ENCODE measurements around the gene TECTB.

TECTB gene

DNA sequence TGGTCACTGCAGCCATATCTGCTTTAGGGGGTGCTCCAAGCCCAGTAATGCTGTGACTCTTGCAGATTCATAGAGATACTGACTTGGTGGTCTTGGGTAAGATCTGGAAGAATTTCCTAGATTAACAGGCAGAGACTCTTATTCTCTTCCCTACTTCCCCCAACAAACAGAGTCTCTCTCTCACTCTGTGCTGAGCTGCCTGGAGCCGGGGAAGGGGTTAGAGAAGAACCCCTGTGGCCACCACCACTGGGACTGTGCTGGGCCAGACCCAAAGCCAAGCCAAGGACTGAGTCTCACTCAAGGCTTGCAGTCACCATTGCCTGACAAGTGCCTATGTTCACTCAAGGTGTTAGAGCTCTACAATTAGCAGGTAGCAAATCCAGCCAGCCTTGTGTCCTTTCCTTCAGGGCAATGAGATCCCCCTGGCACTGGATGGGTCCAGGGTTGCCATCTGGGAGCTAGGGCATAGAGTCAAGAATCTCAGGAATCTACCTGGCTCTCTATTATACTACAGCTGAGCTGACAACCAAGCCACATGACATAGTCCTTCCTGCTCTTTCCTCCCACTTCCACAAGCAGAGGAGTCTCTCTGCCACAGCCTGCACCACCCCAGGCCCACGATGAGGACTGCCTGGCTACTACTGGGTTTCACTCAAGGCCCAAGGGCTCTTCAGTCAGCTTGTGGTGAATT lies 41.4 kb upstream of the TECTB start:
- in situ Hi-C loops (cut with HindIII; ENCODE audit: low sequenced_read_pairs) = no loop called here
- DNase-seq (ENCODE audit: low read depth, low spot score) = no peak
- TF ChIP-seq, protein P1, sequence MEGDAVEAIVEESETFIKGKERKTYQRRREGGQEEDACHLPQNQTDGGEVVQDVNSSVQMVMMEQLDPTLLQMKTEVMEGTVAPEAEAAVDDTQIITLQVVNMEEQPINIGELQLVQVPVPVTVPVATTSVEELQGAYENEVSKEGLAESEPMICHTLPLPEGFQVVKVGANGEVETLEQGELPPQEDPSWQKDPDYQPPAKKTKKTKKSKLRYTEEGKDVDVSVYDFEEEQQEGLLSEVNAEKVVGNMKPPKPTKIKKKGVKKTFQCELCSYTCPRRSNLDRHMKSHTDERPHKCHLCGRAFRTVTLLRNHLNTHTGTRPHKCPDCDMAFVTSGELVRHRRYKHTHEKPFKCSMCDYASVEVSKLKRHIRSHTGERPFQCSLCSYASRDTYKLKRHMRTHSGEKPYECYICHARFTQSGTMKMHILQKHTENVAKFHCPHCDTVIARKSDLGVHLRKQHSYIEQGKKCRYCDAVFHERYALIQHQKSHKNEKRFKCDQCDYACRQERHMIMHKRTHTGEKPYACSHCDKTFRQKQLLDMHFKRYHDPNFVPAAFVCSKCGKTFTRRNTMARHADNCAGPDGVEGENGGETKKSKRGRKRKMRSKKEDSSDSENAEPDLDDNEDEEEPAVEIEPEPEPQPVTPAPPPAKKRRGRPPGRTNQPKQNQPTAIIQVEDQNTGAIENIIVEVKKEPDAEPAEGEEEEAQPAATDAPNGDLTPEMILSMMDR (IDR thresholded peaks at IDR 0.05; ENCODE audit: low read depth, low read length) = no peak
- no peak overlapping the region for H3K4me3 ChIP-seq (ENCODE audit: low read depth, low read length)

DNA sequence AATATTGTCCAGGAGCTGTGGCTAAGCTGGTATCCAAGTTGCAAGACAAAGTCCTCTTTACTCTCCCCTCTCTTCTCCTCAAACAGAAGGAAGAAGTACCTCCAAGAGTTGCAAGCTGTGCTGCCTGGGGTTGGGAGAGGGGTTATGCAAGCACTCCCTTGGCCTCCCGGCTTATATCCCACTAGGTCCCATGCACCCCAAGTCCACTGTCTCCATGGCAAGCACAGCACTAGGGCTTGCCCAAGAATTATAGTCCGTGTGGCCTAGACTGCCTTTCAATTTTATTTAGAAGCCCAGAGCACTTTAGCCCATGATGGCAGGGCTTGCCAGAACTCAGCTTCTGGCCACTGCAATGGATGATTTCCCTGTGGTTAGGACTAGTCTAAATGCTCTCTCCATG lies 40.4 kb upstream of the TECTB start:
- TF ChIP-seq, protein P1 (IDR thresholded peaks at IDR 0.05; ENCODE audit: low read depth, low read length) = no peak
- no peak overlapping the region for H3K4me3 ChIP-seq (ENCODE audit: low read depth, low read length)
- DNase-seq (ENCODE audit: low read depth, low spot score) = no peak
- in situ Hi-C loops (cut with HindIII; ENCODE audit: low sequenced_read_pairs) = no loop called here

DNA sequence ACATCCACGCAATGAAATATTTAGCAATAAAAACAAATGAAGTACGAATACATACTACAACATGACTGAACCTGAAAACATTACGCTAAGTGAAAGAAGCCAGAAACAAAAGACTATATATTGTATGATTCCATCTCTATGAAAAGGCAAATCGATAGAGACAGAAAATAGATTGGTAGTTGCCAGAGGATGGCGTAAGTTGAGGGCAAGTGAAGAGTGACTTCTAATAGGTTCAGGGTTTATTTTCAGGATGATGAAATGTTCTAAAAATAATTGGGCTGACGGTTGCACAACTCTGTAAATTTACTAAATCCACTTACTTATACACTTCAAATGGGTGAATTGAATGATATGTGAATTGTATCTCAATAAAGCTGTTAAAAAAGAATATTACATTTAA lies 39.5 kb upstream of the TECTB start:
- in situ Hi-C loops (cut with HindIII; ENCODE audit: low sequenced_read_pairs) = no loop called here
- DNase-seq (ENCODE audit: low read depth, low spot score) = no peak
- H3K4me3 ChIP-seq (ENCODE audit: low read depth, low read length) = no peak overlapping the region
- TF ChIP-seq, protein P1 (IDR thresholded peaks at IDR 0.05; ENCODE audit: low read depth, low read length) = no peak

DNA sequence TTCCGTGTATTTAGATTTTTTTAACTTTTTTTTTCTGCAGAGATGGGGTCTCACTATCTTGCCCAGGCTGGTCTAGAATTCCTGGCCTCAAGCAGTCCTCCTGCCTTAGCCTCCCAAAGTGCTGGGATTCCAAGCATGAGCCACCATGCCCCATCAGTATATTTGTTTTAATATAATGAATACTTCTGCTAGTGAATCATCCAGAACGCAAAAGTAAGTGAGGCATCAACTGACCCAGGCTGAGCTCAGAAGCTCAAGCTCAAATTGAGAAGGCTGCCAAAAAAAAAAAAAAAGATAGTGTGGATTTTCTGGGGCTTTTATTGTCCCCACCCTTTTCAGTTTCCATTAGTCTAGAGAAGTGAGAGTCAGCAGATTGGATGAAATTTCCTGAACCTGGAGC lies 39.0 kb upstream of the TECTB start:
- in situ Hi-C loops (cut with HindIII; ENCODE audit: low sequenced_read_pairs) = no loop called here
- TF ChIP-seq, protein P1 (IDR thresholded peaks at IDR 0.05; ENCODE audit: low read depth, low read length) = no peak
- no peak for DNase-seq (ENCODE audit: low read depth, low spot score)

DNA sequence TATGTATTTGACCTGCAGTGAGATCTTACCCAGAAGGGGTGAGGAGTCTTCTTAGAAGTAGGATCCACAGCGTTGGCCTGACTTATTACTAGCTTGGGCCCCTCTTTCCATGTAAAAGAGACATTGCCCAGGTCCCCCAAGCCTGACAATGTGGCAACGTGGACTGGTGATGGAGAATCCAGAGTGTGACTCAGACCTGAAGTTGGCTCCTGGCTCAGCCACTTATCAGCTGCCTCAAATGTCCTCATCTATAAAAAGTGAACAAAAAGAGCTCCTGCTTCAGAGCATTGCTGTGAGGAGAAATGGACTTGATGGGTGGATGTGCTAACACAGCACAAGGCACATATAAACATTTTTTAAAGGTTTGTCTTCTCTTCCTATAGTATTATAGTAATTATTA lies 35.4 kb upstream of the TECTB start:
- in situ Hi-C loops (cut with HindIII; ENCODE audit: low sequenced_read_pairs) = no loop called here
- no peak for DNase-seq (ENCODE audit: low read depth, low spot score)
- TF ChIP-seq, protein P1 (IDR thresholded peaks at IDR 0.05; ENCODE audit: low read depth, low read length) = no peak
- no peak overlapping the region for H3K4me3 ChIP-seq (ENCODE audit: low read depth, low read length)

More for the DNA sequence above, 39.0 kb upstream of the TECTB start:
- no peak overlapping the region for H3K4me3 ChIP-seq (ENCODE audit: low read depth, low read length)

DNA sequence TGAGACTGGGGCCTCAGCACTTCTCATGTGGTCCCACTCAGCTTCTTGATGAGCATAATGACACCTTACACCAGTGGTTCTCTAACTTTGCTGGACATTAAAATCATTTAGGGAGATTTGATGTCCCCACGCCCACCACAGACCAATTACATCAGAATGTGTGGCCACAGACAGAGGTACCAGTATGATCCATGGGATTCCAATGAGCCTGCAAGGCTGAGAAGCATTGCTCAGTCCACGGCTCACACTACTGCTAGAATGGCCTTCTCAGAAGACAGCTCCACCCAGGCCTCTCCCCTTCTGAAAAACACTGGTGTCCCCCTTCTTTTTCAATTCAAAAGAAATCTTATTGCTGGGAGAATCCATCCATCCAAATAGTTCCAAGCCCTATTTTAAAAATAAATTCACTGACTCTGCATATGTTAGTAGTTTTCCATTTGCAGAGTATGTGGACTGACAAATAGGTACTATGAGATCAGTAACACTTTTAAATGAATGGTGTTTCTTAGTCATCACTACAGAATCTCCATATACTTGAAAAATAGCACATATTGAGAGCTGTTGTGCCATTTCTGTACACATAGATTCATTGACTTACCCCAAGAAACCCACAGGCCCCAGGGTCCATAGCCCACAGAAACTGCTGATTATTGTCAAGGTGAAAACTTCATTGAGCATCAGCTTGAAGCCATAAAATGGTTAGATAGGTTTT lies 34.5 kb upstream of the TECTB start:
- H3K4me3 ChIP-seq (ENCODE audit: low read depth, low read length) = no peak overlapping the region
- TF ChIP-seq, protein P1 (IDR thresholded peaks at IDR 0.05; ENCODE audit: low read depth, low read length) = no peak
- DNase-seq (ENCODE audit: low read depth, low spot score) = no peak
- in situ Hi-C loops (cut with HindIII; ENCODE audit: low sequenced_read_pairs) = no loop called here

All from astrocyte of the spinal cord (primary cell).